GM18861 (cell line): ENCODE measurements around the gene FMOD.

Source experiments
- ATAC-seq: cut with Tn5 transposase; IDR thresholded peaks from one replicate; pipeline ENCODE4 v1.9.1; 2021; ENCODE audit not compliant: unreplicated experiment

The FMOD gene

GRCh38 chr1:203351037-203351625 lies at the start of gene FMOD:
TSS of gene FMOD (minus strand) at chr1:203351122. CDS start at chr1:203348270, 2,852 bp downstream.
- no peak for ATAC-seq

GRCh38 chr1:203396595-203397194 lies 45.8 kb upstream of the FMOD start:
- ATAC-seq, result no peak

- ATAC-seq, result no peak
Observed at GRCh38 chr1:203395751-203396150, 44.8 kb upstream of the FMOD start.

GRCh38 chr1:203390298-203390697 lies 39.4 kb upstream of the FMOD start:
- ATAC-seq, result no peak

GRCh38 chr1:203388683-203389082 lies 37.8 kb upstream of the FMOD start:
- no peak for ATAC-seq

- ATAC-seq, result no peak
Observed at GRCh38 chr1:203382026-203382425, 31.1 kb upstream of the FMOD start.

GRCh38 chr1:203381151-203381751 lies 30.3 kb upstream of the FMOD start:
- ATAC-seq, result no peak

- no peak for ATAC-seq
Observed at GRCh38 chr1:203380420-203381150, 29.7 kb upstream of the FMOD start.

GRCh38 chr1:203379825-203380224 lies 28.9 kb upstream of the FMOD start:
- ATAC-seq, result no peak

- ATAC-seq, result no peak
Observed at GRCh38 chr1:203378556-203379245, 27.8 kb upstream of the FMOD start.

- no peak for ATAC-seq
Observed at GRCh38 chr1:203373991-203374390, 23.1 kb upstream of the FMOD start.

- no peak for ATAC-seq
Observed at GRCh38 chr1:203373002-203373401, 22.1 kb upstream of the FMOD start.

- ATAC-seq, result no peak
Observed at GRCh38 chr1:203371288-203371687, 20.4 kb upstream of the FMOD start.

- no peak for ATAC-seq
Observed at GRCh38 chr1:203369666-203370065, 18.7 kb upstream of the FMOD start.

- no peak for ATAC-seq
Observed at GRCh38 chr1:203368624-203369451, 17.9 kb upstream of the FMOD start.

GRCh38 chr1:203367057-203367456 lies 16.1 kb upstream of the FMOD start:
- no peak for ATAC-seq

GRCh38 chr1:203366476-203366875 lies 15.6 kb upstream of the FMOD start:
- ATAC-seq, result no peak

GRCh38 chr1:203364806-203365205 lies 13.9 kb upstream of the FMOD start:
- ATAC-seq, result no peak

- no peak for ATAC-seq
Observed at GRCh38 chr1:203364094-203364801, 13.3 kb upstream of the FMOD start.

- ATAC-seq, result no peak
Observed at GRCh38 chr1:203362720-203363025, 11.8 kb upstream of the FMOD start.
